CD4-positive, alpha-beta T cell (primary cell): ENCODE results near the gene CD7. TPM values are rescaled to one million over a fixed set of nuclear protein-coding genes. Genes with fewer than 3 reads are reported as not detected.

Experiments used
- ATAC-seq: fragments of 200-7000 bp; cut with Tn5 transposase; one replicate; pipeline ENCODE4 v1.10.0; 2022; ENCODE audit warnings: mild to moderate bottlenecking; ENCODE audit not compliant: poor library complexity
- CTCF ChIA-PET: fragments of 350-600 bp; sonication (Branson Sonifier 250); formaldehyde crosslinking; loops from one replicate; lab custom pipeline; 2021; ENCODE audit warnings: antibody characterized with exemption, inconsistent platforms; lab: Charles Lee
- POLR2A ChIA-PET: fragments of 350-600 bp; sonication (Branson Sonifier 250); formaldehyde crosslinking; loops from one replicate; lab custom pipeline; 2021; ENCODE audit warnings: antibody characterized with exemption, inconsistent platforms; lab: Charles Lee
- DNase-seq, 14 experiments: peaks; one replicate each; pipeline ENCODE4 v3.0.0-alpha.2; 2013 to 2020; ENCODE audit warnings: mixed read lengths in 2 of 14
- H3K27ac ChIP-seq, 2 donors: one replicate each; pipeline versions ENCODE4 v1.5.1 to v1.7.0; 2013; ENCODE audit warnings: low read length in 2 of 2, low read depth in 1 of 2, mild to moderate bottlenecking in 1 of 2
- H3K27me3 ChIP-seq, 2 experiments: 1 replicate in 1 of 2; 2 replicates in 1 of 2; pipeline versions ENCODE4 v1.6.1 to v1.7.0; 2013; ENCODE audit warnings: low read length in 2 of 2, control low read depth in 1 of 2, mild to moderate bottlenecking in 1 of 2, moderate library complexity in 1 of 2; ENCODE audit not compliant: insufficient read depth in 2 of 2, control insufficient read depth in 1 of 2
- H3K36me3 ChIP-seq: one replicate; pipeline ENCODE4 v1.6.1; 2013; ENCODE audit warnings: low read length, control low read depth; ENCODE audit not compliant: insufficient read depth
- H3K4me1 ChIP-seq: one replicate; pipeline ENCODE4 v1.6.1; 2013; ENCODE audit warnings: low read length, control low read depth; ENCODE audit not compliant: insufficient read depth
- H3K4me3 ChIP-seq: one replicate; pipeline ENCODE4 v1.5.1; 2013; ENCODE audit warnings: mild to moderate bottlenecking, low read length, moderate library complexity
- H3K9me3 ChIP-seq, 2 experiments: 1 replicate in 1 of 2; 2 replicates in 1 of 2; pipeline versions ENCODE4 v1.6.1 to v1.7.0; 2013; ENCODE audit warnings: low read length in 2 of 2, mild to moderate bottlenecking in 2 of 2, control low read depth in 1 of 2, moderate library complexity in 1 of 2; ENCODE audit not compliant: control insufficient read depth in 1 of 2, insufficient read depth in 1 of 2
- H3K27ac Mint-ChIP-seq: one replicate; pipeline ENCODE4 v1.8.0; 2020; ENCODE audit warnings: mixed read lengths
- H3K27me3 Mint-ChIP-seq: one replicate; pipeline ENCODE4 v1.8.0; 2021; ENCODE audit warnings: mixed read lengths
- H3K36me3 Mint-ChIP-seq: one replicate; pipeline ENCODE4 v1.8.0; 2021; ENCODE audit warnings: low read depth, mixed read lengths
- H3K4me1 Mint-ChIP-seq: one replicate; pipeline ENCODE4 v1.8.0; 2021; ENCODE audit warnings: low read depth, mixed read lengths
- H3K4me3 Mint-ChIP-seq: one replicate; pipeline ENCODE4 v1.8.0; 2020; ENCODE audit warnings: mild to moderate bottlenecking, mixed read lengths
- H3K9me3 Mint-ChIP-seq: one replicate; pipeline ENCODE4 v1.8.0; 2020; ENCODE audit warnings: mixed read lengths
- CTCF ChIP-seq: fragments of 200-600 bp; IDR thresholded peaks from one replicate; pipeline ENCODE4 v1.8.0; 2022; ENCODE audit warnings: antibody characterized with exemption, mild to moderate bottlenecking
- intact Hi-C, 2 experiments: fragments of 100-400 bp; cut with DNase I in 1 of 2; cut with micrococcal nuclease in 1 of 2; formaldehyde crosslinking; loops; one replicate each; pipeline versions ENCODE4 v1.15.1 to v1.9.0; 2023 to 2025; cut with DNase I, micrococcal nuclease
- total RNA-seq, 174 experiments: library from RNA in 2 of 174; stranded (reverse) in 2 of 174; gene quantifications; one replicate each; pipeline ENCODE4 v1.2.3 and lab custom pipeline; 2021 to 2026

The CD7 gene
- total RNA-seq, 2 experiments from 2014 or later: 225 to 234 TPM

GRCh38 chr17:82314727-82315605, 2.4 kb downstream of the CD7 start:
- Histone ChIP-seq H3K4me1 (peaks cover 50% of the 10 kb centered on the region), H3K9me3 (peaks cover 0 to 16% of the 10 kb centered on the region in 2 experiments), H3K4me3 (peak overlapping the region; percentile 81), H3K27ac (peak overlapping the region in 1 of 2 donors; percentile 80), H3K36me3 (peaks cover 11% of the 10 kb centered on the region), H3K27me3 (no peaks in the 10 kb centered on the region)
- ATAC-seq (no peak), DNase-seq (peak in 1 of 14 experiments; percentile 23)
- ChIA-PET POLR2A (interaction anchor here (6.4 kb wide), 1 partner anchor 15 kb away, joined by 157 read pairs; no protein-coding TSS in a partner anchor), CTCF (no interaction called here)
- Mint-ChIP-seq H3K27me3 (no peaks in the 10 kb centered on the region), H3K4me1 (peaks cover 30% of the 10 kb centered on the region), H3K27ac (peak overlapping the region; percentile 58), H3K9me3 (no peaks in the 10 kb centered on the region), H3K4me3 (peak overlapping the region; percentile 99), H3K36me3 (peaks cover 27% of the 10 kb centered on the region)
- TF ChIP-seq CTCF: no peak
- intact Hi-C loops: no loop called here

- no peaks in the 10 kb centered on the region for H3K27me3 ChIP-seq
- peak in 1 of 14 experiments; percentile 19 for DNase-seq
- Mint-ChIP-seq H3K4me1 (peaks cover 30% of the 10 kb centered on the region), H3K36me3 (peaks cover 27% of the 10 kb centered on the region), H3K9me3 (no peaks in the 10 kb centered on the region), H3K27ac (peak overlapping the region; percentile 58), H3K27me3 (no peaks in the 10 kb centered on the region), H3K4me3 (peak overlapping the region; percentile 82)
- H3K4me3 ChIP-seq: no peak overlapping the region
- no peak for ATAC-seq
- ChIA-PET POLR2A (interaction anchor here (6.4 kb wide), 1 partner anchor 14 kb away, joined by 157 read pairs; no protein-coding TSS in a partner anchor), CTCF (interaction anchor here (1.9 kb wide), 1 partner anchor 13 kb away, joined by 6 read pairs; no protein-coding TSS in a partner anchor)
- H3K27ac ChIP-seq: peak overlapping the region in 1 of 2 donors; percentile 48
- intact Hi-C loops: no loop called here
- peaks cover 11% of the 10 kb centered on the region for H3K36me3 ChIP-seq
- peaks cover 0 to 9% of the 10 kb centered on the region in 2 experiments for H3K9me3 ChIP-seq
- no peak for TF ChIP-seq CTCF
- H3K4me1 ChIP-seq: peaks cover 46% of the 10 kb centered on the region
Observed at GRCh38 chr17:82314012-82314726, 3.2 kb downstream of the CD7 start.

GRCh38 chr17:82313195-82314011, 4.0 kb downstream of the CD7 start:
- H3K27me3 ChIP-seq: no peaks in the 10 kb centered on the region
- no peak for TF ChIP-seq CTCF
- Mint-ChIP-seq H3K36me3 (peaks cover 27% of the 10 kb centered on the region), H3K4me1 (peaks cover 30% of the 10 kb centered on the region), H3K4me3 (peak overlapping the region; percentile 82), H3K9me3 (no peaks in the 10 kb centered on the region), H3K27ac (peak overlapping the region; percentile 58), H3K27me3 (no peaks in the 10 kb centered on the region)
- ChIA-PET POLR2A (interaction anchor here (6.4 kb wide), 1 partner anchor 13 kb away, joined by 157 read pairs; no protein-coding TSS in a partner anchor), CTCF (interaction anchor here (0.9 to 1.9 kb wide), 2 partner anchors 12 to 79 kb away, joined by 3 to 6 read pairs; no protein-coding TSS in a partner anchor)
- peaks cover 11% of the 10 kb centered on the region for H3K36me3 ChIP-seq
- ATAC-seq: no peak
- no peak overlapping the region for H3K27ac ChIP-seq
- H3K9me3 ChIP-seq: peaks cover 0 to 1% of the 10 kb centered on the region in 2 experiments
- peaks cover 46% of the 10 kb centered on the region for H3K4me1 ChIP-seq
- DNase-seq: no peak
- no peak overlapping the region for H3K4me3 ChIP-seq
- intact Hi-C loops: no loop called here
